Panc1 (cell line): Measurements from ENCODE around the gene NOL4L. TPM values are rescaled to one million over a fixed set of nuclear protein-coding genes. Genes with fewer than 3 reads are reported as not detected.

ENCODE experiments used
- ATAC-seq: fragments of 200-7000 bp; cut with Tn5 transposase; 2 replicates; pipeline ENCODE4 v1.9.1; 2020; ENCODE audit warnings: mild to moderate bottlenecking, moderate library complexity
- BruUV-seq: library from RNA; stranded (reverse); fragments of 400-500 nt; replicated peaks from 2 replicates; lab custom pipeline; 2021; lab: Mats Ljungman, UMichigan
- CTCF ChIA-PET: fragments of 300-600 bp; sonication (Branson Sonifier 250); formaldehyde crosslinking; loops from one replicate; lab custom pipeline; 2022; ENCODE audit warnings: antibody characterized with exemption; lab: Charles Lee
- POLR2A ChIA-PET: fragments of 300-600 bp; sonication (Branson Sonifier 250); formaldehyde crosslinking; loops from one replicate; lab custom pipeline; 2022; ENCODE audit warnings: antibody characterized with exemption; lab: Charles Lee
- DNase-seq: peaks from one replicate; pipeline ENCODE4 v3.0.0-alpha.2; 2010; ENCODE audit warnings: low read depth, low spot score
- H3K27ac ChIP-seq: 2 replicates; pipeline ENCODE4 v1.5.1; 2011; ENCODE audit warnings: mild to moderate bottlenecking, low read length, inconsistent platforms
- H3K27me3 ChIP-seq: fragments of 200-500 bp; sonication (Bioruptor generic); 2 replicates; pipeline ENCODE4 v1.6.0; 2014; ENCODE audit warnings: low read length, inconsistent platforms; ENCODE audit not compliant: control insufficient read depth, insufficient read depth
- H3K36me3 ChIP-seq: fragments of 200-500 bp; sonication (Bioruptor generic); 2 replicates; pipeline ENCODE4 v1.5.1; 2014; ENCODE audit warnings: inconsistent platforms, mild to moderate bottlenecking, low read length, moderate library complexity; ENCODE audit not compliant: control insufficient read depth, insufficient read depth
- H3K4me1 ChIP-seq: 2 replicates; pipeline ENCODE4 v1.5.1; 2011; ENCODE audit warnings: inconsistent platforms, mild to moderate bottlenecking, low read length, moderate library complexity; ENCODE audit not compliant: control insufficient read depth, insufficient read depth
- H3K4me3 ChIP-seq, 2 experiments: 2 replicates each; pipeline ENCODE4 v1.5.1; 2011 to 2012; ENCODE audit warnings: low read depth in 2 of 2, low read length in 2 of 2, mild to moderate bottlenecking in 2 of 2, inconsistent platforms in 1 of 2, moderate library complexity in 1 of 2
- H3K9me3 ChIP-seq: fragments of 200-500 bp; sonication (Bioruptor generic); 2 replicates; pipeline ENCODE4 v1.5.1; 2014; ENCODE audit warnings: low read depth, mild to moderate bottlenecking, inconsistent platforms, low read length, moderate library complexity; ENCODE audit not compliant: control insufficient read depth, insufficient read depth
- POLR2AphosphoS5 ChIP-seq: IDR thresholded peaks from 2 replicates; pipeline ENCODE4 v1.6.1; 2012; ENCODE audit warnings: mild to moderate bottlenecking, low read depth, low read length, moderate library complexity
- SIN3A ChIP-seq: IDR thresholded peaks from 2 replicates; pipeline ENCODE4 v1.6.1; 2012; ENCODE audit warnings: low read depth, mild to moderate bottlenecking, low read length, moderate library complexity, borderline replicate concordance; ENCODE audit not compliant: insufficient read depth
- TCF7L2 ChIP-seq: IDR thresholded peaks from 2 replicates; pipeline ENCODE4 v1.6.1; 2011; ENCODE audit warnings: mild to moderate bottlenecking, low read depth, low read length, inconsistent platforms
- in situ Hi-C: cut with HindIII; loops from 2 replicates; pipeline ENCODE4 v1.10.0; 2016; ENCODE audit warnings: low sequenced_read_pairs, low pct_unique_long_range_greater_than_20kb
- intact Hi-C: fragments of 100-400 bp; cut with micrococcal nuclease; formaldehyde crosslinking; loops from one replicate; pipeline ENCODE4 v1.10.0; 2022; ENCODE audit not compliant: unreplicated experiment
- total RNA-seq: library from RNA; stranded (reverse); gene quantifications from one replicate; pipeline ENCODE4 v1.2.1, GENCODE V29; 2021; ENCODE audit not compliant: unreplicated experiment
- TF ChIP-seq, protein P1 (sequence below), 2 experiments: IDR thresholded peaks; 2 replicates each; pipeline ENCODE4 v1.6.1; 2011 to 2012; ENCODE audit warnings: low read depth in 2 of 2, control low read depth in 1 of 2, low read length in 1 of 2, mild to moderate bottlenecking in 1 of 2, moderate library complexity in 1 of 2; ENCODE audit not compliant: insufficient read depth in 1 of 2
- TF ChIP-seq, protein P2 (sequence below): fragments of 450-650 bp; IDR thresholded peaks from 2 replicates; pipeline ENCODE4 v1.5.1; 2017; ENCODE audit warnings: mild to moderate bottlenecking

Gene NOL4L
- total RNA-seq, 1 experiment from 2014 or later = 21.6 TPM

DNA sequence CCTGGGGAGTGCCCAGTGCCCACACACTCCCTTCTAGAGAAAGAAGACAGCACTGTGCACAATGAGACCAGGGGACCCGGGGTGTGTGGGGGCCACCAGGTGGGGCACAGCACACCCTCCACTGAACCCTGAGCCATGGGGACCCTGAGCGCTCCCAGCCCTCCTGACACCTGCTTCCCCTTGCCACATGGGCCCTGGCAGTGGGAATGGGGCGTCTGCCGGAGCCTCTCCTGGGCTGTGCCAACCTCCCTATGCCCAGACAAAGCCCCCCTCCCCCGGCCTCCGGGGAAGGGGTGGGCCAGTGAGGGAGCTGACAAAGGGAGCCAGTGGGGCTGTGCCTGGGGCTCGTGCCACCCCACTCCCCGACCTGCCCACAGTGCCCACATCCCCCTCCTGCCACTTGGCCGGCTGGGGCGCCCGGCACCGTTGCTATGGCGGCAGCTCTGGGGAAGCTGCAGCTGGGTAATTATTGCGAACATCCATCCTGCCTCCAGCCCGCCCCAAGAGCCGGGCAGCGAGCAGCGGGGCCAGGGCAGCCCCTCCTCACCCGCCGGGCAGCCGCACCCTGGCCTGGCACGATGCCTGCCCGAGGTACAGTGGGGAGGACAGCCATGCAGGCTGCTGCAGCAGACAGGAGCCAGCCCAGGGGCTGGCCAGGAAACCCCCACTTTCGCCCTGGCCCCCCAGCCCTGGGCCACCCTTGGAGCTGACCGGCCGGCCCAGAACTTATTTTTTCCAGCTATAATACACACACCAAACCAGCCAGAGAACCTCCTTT, 41.9 kb upstream of the NOL4L start:
- in situ Hi-C loops (no loop called here), intact Hi-C loops (no loop called here)
- no peak overlapping the region for H3K4me3 ChIP-seq
- POLR2A ChIA-PET = no interaction called here
- no TSS peak for BruUV-seq
- H3K27ac ChIP-seq = 0 out of 2 replicates have a peak overlapping the region, but pooled peaks have one; percentile 44
- TF ChIP-seq SIN3A (no peak), TCF7L2 (no peak), POLR2AphosphoS5 (no peak)
- TF ChIP-seq, protein P1, sequence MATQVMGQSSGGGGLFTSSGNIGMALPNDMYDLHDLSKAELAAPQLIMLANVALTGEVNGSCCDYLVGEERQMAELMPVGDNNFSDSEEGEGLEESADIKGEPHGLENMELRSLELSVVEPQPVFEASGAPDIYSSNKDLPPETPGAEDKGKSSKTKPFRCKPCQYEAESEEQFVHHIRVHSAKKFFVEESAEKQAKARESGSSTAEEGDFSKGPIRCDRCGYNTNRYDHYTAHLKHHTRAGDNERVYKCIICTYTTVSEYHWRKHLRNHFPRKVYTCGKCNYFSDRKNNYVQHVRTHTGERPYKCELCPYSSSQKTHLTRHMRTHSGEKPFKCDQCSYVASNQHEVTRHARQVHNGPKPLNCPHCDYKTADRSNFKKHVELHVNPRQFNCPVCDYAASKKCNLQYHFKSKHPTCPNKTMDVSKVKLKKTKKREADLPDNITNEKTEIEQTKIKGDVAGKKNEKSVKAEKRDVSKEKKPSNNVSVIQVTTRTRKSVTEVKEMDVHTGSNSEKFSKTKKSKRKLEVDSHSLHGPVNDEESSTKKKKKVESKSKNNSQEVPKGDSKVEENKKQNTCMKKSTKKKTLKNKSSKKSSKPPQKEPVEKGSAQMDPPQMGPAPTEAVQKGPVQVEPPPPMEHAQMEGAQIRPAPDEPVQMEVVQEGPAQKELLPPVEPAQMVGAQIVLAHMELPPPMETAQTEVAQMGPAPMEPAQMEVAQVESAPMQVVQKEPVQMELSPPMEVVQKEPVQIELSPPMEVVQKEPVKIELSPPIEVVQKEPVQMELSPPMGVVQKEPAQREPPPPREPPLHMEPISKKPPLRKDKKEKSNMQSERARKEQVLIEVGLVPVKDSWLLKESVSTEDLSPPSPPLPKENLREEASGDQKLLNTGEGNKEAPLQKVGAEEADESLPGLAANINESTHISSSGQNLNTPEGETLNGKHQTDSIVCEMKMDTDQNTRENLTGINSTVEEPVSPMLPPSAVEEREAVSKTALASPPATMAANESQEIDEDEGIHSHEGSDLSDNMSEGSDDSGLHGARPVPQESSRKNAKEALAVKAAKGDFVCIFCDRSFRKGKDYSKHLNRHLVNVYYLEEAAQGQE (IDR thresholded peaks at IDR 0.05; ENCODE audit: insufficient read depth in 1 of 2, low read depth in 2 of 2, low read length in 1 of 2) = no peak
- TF ChIP-seq, protein P2, sequence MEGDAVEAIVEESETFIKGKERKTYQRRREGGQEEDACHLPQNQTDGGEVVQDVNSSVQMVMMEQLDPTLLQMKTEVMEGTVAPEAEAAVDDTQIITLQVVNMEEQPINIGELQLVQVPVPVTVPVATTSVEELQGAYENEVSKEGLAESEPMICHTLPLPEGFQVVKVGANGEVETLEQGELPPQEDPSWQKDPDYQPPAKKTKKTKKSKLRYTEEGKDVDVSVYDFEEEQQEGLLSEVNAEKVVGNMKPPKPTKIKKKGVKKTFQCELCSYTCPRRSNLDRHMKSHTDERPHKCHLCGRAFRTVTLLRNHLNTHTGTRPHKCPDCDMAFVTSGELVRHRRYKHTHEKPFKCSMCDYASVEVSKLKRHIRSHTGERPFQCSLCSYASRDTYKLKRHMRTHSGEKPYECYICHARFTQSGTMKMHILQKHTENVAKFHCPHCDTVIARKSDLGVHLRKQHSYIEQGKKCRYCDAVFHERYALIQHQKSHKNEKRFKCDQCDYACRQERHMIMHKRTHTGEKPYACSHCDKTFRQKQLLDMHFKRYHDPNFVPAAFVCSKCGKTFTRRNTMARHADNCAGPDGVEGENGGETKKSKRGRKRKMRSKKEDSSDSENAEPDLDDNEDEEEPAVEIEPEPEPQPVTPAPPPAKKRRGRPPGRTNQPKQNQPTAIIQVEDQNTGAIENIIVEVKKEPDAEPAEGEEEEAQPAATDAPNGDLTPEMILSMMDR = no peak
- H3K9me3 ChIP-seq = no peaks in the 10 kb centered on the region
- CTCF ChIA-PET = no interaction called here
- H3K36me3 ChIP-seq = no peaks in the 10 kb centered on the region
- DNase-seq (no peak), ATAC-seq (no peak)
- H3K4me1 ChIP-seq = peaks cover 8% of the 10 kb centered on the region
- H3K27me3 ChIP-seq = no peaks in the 10 kb centered on the region

DNA sequence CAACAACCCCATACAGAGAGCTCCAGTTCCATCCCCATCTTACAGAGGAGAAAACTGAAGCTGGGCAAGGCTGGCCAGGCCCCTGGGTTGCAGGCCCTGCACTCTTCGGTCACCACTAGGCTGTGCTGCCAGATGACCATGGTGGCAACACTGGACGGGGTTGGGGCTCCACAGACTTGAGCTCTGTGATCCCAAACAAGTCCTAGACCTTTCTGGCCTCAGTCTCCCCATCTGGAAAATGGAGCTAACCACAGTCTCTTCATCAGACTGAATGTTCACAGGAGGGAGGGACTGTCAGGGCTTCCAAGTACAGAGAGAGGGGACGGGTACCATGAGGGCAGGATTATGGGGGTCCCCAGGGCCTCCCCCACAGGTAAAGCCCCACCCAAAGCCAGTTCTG, 41.3 kb upstream of the NOL4L start:
- Histone ChIP-seq H3K27ac (no peak overlapping the region), H3K9me3 (no peaks in the 10 kb centered on the region), H3K4me3 (no peak overlapping the region), H3K27me3 (no peaks in the 10 kb centered on the region), H3K4me1 (peaks cover 10% of the 10 kb centered on the region), H3K36me3 (no peaks in the 10 kb centered on the region)
- ChIA-PET CTCF (no interaction called here), POLR2A (no interaction called here)
- intact Hi-C loops = no loop called here
- DNase-seq = no peak
- TF ChIP-seq, protein P1 (IDR thresholded peaks at IDR 0.05; ENCODE audit: insufficient read depth in 1 of 2, low read depth in 2 of 2, low read length in 1 of 2) = no peak
- TF ChIP-seq POLR2AphosphoS5 = no peak
- ATAC-seq = no peak
- no TSS peak for BruUV-seq
- in situ Hi-C loops = no loop called here
